Myocyte (in vitro differentiated cells): ENCODE measurements around the gene C19orf44. TPM values are rescaled to one million over a fixed set of nuclear protein-coding genes. Genes with fewer than 3 reads are reported as not detected.
"Not testable (repeated sequence)": the region's sequence is repeated elsewhere in the genome, so short reads cannot be mapped to it uniquely, and the experiment has no call there.

ENCODE experiments used
- DNase-seq: peaks from one replicate; pipeline ENCODE4 v3.0.0-alpha.2; 2012; ENCODE audit warnings: low read depth
- polyA plus RNA-seq: library from polyadenylated mRNA; unstranded; fragments of >200 nt; gene quantifications from one replicate; pipeline ENCODE4 v1.2.1, GENCODE V29; 2012; ENCODE audit warnings: missing spikeins
- total RNA-seq: library from RNA; depleted of rRNA; stranded (reverse); fragments of >200 nt; gene quantifications from 2 replicates; pipeline ENCODE4 v1.2.3, GENCODE V29; 2014

Gene C19orf44
- total RNA-seq = 4.9 TPM in 2 replicates
- 4.7 TPM for polyA plus RNA-seq

DNA sequence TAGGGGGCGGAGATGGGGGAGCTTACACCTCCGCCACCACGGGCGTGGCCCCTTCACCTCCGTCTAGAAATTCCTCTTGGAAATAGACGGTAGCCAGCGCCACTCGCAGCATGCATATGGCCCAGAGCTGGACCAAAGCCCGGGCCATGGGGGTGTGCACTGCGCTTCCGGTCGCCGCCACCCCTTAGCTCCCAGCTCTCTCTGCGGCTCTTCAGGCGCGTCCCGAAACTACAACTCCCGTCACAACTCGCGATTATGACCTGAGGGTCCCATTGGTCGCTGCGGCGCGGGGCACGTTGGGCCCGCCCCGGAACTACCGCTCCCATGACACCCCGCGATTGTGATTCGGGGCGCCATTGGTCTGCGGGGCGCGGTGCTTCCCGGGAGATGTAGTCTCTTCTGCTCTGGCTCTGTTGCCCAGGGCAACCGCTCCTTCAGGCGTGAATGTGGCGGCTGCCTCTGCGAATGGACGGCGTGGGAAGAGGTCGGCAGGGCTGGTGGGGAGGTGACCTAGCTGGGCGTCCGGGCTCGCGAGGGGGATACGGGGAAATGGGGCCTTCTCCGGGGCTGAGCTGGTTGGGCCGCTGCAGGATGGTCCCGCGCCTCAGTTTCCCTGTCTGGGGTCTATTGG lies at the start of gene C19orf44, which contains the start of gene CALR3:
Gene C19orf44, plus strand, starts transcription at position 413 of the 631 bp plus-strand sequence. CDS start 4,399 bp downstream, outside the sequence.
Gene CALR3, minus strand, starts transcription at position 186 of the 631 bp plus-strand sequence. Its CDS starts 38 bp downstream, at position 148.
- DNase-seq = peak; percentile 100

DNA sequence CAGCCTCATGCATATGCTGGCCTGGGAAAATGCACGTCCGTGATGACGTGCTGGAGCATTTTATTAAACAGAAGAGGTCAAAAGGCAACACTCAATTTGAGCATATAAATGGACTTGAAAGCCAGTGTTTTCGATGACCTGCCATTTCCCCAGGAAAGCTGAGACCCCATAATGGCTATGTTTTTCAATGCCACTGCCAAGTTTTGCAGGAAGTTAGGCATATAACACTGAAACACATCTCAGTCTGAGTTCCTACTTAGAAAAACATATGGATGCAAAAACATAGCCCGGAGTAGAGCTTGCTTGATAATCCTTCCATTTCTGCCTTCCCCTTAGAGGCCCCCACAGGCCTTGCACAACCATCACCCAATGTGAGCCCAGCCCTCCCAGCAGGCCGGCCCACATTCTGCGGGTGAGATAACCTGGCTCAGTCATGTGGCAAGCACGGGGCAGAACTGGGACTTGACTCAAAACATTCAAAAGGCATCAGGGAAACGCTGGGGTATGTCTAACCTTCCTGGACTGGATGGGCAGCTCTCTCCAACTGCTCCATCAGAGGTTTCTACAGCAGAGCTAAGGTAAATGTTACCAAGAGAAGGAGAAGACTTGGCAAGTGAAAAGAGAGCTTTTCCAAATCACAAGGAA lies 49.3 kb upstream of the C19orf44 start:
- DNase-seq = peak; percentile 66

DNA sequence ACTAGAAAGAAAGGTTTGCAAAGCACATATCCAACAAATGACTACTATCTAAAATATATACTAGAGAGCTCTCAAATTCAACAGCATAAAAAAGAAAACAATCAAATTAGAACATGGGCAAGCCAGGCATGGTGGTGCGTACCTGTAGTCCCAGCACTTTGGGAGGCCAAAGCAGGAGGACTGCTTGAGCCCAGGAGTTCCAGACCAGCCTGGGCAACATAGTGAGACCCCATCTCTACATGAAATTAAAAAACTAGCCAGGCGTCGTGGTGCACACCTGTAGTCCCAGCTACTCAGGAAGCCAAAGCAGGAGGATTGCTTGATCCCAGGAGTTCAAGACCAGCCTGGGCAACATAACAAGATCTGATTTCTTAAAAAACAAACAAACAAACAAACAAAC lies 47.3 kb upstream of the C19orf44 start:
- DNase-seq = not testable (repeated sequence)

DNA sequence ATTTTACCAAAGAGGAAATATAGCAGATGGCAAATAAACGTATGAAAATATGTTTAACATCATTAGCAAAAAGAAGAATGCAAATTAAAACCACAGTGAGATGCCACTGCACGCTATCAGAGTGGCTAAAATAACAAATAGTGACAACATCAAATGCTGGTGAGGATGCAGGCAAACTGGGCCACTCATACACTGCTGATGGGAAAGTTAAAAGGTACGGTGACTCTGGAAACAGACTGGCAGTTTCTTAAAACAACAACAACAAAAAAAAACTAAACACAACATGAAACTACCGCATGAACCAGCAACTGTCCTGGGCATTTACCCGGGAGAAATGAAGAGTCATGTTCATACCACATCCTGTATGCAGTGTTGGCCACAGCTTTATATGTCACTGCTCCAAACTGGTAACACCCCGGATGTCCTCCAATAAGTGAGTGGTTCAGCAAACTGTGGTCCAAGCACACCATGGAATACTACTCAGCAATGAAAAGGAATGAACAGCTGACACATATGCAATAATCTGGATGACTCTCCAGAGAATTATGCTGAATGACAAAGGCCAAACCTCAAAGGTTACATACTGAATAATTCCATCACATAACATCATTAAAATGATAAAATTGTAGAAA lies 46.7 kb upstream of the C19orf44 start:
- no peak for DNase-seq

DNA sequence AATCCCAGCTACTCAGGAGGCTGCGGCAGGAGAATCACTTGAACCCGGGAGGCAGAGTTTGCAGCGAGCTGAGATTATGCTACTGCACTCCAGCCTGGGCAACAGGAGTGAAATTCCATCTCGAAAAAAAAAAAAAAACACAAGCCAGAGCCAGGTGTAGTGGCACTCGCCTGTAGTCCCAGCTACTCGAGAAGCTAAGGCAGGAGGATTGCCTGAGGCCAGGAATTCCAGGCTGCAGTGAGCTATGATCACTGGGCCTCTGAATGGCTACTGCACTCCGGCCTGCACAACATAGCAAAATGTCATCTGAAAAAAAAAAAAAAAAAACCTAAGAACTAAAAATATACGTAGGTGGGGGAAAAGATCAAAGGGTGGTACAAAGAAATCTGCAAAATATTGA lies 43.9 kb upstream of the C19orf44 start:
- no peak for DNase-seq

DNA sequence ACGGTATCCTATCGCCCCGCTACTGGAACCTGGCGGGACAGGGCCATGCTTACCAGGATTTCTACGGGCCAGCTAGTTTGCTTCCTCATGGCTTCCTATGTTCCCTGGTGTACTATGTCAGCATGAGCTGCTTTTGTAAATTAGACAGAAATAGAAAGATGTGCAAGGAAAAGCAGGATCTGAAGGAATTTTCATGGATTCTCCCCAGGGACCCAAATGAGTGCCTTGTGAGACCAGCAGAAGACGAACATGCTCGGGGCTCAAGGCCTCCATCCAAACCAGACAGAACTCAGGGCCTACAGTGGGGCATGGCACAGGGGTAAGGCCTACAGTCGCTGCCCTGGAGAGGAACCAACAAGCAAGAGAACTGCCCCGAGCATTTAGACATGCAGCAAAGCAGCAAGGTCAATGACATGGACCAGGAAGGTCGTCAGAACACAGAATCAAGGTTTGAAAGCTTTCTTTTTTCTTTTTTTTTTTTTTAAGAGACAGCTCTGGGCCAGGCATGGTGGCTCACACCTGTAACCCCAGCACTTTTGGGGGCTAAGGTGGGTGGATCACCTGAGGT lies 41.8 kb upstream of the C19orf44 start:
- DNase-seq = no peak

DNA sequence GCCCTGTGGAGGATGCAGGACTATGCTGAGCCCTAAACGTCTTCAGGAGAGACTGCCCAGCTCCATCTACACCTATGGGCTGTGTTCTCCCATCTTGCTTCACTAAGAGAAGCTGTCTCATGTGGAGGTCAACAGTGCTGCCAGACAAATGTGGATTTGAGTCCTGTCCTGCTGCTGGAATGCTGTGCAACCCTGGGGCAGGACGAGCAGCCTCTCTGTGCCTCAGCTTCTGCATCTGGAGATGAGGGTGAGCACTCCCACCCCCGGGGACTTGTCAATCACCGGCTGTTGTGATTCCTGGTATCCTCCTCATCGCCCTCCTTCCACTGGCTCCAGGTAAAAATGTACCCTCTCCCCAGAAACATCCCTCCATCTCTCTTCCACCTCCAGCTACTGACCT lies 40.7 kb upstream of the C19orf44 start:
- no peak for DNase-seq

DNA sequence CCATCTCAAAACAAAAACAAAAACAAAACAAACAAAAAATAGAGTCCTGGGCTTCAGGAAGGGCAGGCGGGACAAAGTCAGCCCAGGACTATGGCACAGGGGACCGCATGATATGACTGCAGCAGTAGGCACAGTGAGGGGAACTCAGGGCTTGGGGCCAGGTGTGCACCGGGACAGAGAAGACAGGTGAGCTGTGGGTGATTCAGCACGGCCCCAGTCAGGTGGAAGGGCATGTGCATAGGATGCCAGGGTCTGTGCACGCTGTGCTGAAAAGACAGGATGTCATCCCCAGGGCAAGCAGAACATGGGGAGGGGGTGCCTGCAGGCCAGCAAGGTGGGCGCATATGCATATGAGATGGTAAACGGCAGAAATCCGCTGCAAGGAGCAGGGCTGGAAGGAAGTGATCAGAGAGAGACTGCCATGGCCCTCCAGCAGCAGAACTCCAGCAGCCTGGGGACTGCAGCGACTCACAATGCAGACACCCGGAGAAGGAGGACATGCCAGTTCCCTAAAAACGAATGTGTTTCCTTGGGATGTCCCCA lies 39.5 kb upstream of the C19orf44 start:
- no peak for DNase-seq

DNA sequence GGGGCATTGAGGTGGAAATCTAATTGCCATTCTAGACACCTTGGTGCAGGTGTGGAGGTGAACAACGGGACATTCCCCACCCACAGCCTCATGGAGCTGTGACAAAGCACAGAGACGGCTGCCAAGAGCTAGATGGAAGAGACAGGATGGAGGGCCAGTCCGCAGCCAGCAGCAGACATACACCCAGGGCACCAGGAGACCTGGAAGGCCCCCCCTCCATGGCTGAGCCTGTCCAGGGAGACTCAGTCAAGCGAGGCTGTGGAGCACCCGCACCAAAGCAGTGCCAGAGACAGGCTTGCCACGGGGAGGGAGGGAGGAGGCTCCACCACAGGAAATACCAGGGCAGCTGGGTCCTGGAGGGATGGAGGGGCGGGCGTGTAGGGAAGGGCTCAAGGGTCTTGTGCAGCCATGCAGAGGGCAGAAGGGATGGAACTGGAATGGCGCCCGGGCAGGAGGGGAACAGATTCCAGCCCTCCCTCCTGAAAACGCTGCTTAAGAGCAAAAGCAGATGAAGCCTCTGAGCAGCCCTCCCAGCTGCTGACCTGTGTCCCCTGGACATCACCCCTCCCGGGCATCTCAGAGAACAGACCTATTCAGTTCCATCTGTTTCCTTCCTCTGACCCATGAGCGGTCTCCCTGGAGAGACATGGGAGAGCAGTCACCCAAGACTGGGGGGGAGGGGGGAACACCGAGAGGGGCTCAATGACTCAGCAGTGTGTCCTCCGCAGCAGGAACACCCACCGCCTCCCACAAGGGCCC lies 38.8 kb upstream of the C19orf44 start:
- peak; percentile 68 for DNase-seq

DNA sequence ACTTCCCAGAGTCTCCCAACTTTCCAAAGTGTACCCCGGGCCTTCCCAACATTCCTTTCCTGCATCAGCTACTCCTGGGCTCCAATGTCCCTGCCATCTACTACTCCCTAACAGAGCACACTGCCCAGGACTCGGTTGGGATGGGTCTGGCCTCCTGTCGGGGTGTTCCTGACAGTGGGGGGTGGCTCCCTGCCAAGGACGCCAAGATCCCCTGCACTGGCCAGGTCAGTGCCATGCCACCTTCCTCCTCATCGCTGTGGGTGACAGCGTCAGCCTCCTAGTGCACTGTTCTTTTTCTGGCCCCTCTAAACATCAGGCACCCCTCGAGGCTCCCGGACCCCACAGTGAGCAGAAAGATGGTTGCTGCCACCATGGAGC lies 38.3 kb upstream of the C19orf44 start:
- no peak for DNase-seq

DNA sequence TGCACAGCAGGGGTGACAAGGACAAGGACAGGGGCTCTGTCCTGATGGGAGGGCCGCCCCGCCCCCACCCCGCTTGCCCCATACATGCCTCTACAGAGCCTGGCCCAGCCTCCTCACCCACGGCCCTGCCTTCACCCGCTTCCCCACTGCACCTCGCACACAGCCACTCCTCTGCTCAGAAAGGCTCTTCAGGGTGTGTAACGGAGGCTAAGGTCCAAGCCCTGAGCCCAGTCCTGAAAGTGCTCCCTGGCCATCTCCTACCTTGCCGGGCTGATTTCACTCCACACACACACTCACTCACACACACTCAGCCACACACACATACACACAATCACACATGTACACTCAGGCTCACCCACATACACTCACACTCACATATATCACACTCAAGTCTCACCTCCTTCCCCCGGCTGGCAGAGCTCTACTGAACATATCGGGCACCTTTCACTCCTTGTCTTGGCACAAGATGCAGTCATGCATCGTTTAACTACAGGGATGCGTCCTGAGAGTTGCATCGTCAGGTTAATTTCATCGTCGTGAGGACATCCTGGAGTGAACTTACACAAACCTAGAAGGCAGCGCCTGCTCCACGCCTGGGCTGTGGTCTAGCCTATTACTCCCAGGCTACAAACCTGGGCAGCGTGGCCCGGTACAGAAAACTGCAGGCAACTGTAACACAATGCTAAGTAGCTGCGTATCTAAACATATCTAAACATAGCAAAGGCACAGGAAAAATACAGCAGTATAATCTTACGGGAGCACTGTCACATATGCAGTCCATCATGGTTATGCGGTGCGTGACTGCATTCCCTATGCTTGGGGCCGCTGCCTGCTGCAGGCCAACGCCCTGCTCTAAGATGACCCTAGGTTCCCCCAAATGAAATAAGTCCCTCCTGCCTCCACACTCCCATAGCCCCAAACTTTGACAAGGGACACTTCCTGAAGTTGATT lies 37.5 kb upstream of the C19orf44 start:
- DNase-seq = no peak

DNA sequence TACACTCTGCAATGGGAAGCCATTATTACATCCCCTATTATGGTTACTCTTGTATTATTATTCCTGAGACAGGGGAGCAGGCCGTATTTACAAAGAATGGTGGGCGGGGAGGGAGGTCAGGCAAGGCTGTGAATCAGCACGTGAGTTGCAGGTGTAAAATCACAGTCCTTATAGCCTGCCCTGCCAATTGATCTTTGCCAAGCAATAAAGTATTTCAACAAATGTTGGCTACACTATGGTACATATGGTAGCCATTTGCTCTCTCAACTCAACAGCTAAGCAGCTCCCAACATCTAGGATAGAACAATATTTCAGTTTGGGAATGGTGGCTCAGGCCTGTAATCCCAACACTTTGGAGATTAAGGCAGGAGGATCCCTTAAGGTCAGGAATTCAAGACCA lies 36.5 kb upstream of the C19orf44 start:
- no peak for DNase-seq

DNA sequence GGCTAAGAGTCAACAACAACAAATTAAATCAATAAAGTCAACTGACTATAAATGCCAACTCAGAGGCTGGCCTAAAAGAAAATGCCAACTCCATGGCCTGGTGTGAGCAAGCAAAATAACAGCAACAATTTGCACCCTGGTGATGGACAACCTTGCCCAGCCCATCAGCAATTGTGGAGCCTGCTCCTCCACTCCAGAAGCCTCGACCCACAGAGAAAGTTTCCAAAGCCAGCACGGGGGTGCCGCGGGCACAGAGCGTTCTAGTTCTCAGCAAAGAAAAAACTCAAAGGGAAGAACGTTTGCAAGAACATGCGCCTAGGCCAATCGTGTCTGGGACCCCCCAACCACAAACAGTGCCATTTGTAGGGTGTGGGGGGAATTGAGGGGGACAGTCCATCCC lies 35.7 kb upstream of the C19orf44 start:
- no peak for DNase-seq

DNA sequence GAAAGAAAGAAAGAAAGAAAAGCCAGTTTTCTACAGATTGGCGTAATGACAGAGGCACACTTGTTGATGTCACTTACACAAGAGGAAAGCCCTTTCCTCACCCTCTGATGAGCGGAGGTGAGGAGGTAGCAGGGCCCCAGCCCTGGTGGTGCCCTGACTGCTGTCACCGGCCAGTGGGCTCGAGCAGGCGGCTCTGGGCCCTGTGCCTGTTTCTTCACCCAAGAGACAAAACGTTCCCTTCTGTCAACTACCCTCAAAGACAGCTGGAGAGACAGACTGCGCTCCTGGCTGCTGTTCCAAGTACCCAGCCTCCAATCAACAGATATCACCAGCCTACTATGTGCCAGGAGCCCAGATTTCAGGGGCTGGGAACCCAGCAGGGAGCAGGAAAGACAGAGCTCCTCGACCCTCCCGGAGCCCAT lies 34.6 kb upstream of the C19orf44 start:
- no peak for DNase-seq

DNA sequence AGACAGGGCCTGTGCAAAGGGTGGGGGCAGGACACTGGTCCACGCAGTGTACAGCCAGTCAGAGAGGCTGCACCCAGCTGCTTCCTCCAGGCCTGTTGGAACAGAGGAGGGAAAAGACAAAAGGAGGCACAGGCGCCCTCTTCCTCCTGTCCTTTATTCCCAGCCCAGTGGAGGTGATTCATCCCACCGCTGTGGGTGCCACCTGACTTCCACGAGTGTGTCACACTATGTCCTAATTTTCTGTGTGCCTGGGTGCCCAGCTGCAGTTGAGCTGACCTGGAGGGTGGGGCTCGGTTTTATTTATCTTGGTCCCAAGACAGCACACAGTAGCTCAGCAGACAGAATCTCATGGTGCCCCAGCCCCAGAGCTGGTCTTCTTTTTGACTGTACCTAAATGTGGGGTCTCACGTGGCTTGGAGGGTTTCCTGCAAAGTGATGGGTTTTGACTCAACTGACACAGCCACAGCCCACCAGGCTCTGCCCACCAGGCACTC lies 33.4 kb upstream of the C19orf44 start:
- DNase-seq = peak; percentile 42

DNA sequence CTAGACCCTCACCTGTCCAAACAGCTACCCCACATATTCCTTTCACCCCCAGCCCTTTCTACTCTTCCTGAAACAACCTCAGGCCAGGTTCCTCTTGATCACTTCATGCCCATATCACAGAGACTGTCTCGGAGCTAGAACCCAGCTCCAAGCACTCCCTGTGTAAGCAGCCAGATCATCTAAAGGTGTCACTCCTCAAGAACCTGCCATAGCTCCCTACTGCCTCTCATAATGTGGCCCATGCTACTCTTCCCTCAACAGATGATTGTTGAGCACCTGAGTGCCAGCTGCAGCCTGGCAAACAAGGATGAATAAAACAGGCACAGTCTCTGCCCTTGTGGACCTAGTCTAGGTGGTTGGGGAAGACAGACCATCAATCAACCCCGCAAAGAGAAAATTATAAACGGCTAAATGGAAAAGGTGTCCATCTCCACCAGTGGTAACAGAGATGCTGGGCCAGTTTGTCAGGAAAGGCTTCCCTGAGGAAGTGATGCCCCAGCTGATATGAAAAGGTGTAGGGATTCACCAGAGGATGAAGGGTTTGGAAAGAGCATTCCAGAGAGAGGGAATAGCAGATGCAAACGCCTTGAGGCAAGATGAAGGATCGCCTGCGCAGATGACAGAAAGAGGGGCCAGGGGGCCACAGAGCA lies 32.7 kb upstream of the C19orf44 start:
- DNase-seq = no peak

DNA sequence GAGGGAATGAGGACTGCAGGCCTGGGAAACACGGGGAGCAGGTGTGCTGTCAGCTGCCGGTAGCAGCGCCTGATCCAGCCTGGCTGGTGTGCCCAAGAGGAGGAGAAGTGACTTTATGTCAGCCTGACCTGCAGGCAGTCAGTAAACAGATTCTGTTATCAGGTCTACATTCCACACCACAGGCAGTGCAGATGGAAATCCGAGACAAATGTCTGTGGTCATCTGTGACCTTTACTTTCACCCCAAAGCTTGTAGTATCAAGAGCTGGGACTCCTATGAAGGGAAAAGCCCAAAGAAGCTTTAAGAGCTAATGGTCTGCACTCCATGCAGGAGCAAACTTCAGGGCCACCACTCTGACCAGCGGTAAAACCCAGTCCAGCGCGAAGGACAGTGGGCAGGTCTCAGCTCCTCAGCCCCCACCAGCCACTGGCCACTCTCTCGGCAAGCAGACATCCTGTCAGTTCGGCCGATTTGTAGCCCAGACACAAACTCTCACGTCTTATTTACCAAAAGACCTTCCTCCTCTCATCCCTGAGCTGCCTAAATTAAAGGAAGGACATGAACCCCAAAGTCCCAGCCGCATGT lies 32.1 kb upstream of the C19orf44 start:
- peak; percentile 70 for DNase-seq

DNA sequence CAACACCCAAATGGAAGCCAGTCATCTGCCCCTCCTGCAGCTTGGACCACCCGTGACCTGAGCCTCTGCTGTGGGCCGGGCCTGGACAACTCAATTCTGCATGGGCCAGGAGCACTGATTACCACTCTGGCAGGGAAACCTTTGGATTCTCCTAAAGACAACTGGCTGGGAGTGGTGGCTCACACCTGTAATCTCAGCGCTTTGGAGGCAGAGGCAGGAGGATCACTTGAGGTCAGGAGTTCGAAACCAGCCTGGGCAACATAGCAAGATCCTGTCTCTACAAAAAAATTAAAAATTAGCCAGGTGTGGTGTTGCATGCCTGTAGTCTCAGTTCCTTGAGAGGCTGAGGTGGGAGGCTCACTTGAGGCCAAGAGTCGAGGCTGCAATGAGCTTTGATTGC lies 31.0 kb upstream of the C19orf44 start:
- DNase-seq = no peak
